ENCODE results near the gene FAM229A. TPM values are rescaled to one million over a fixed set of nuclear protein-coding genes. Genes with fewer than 3 reads are reported as not detected.
A peak's percentile ranks its signal among the peaks of the same experiment; 100 is the strongest.

The FAM229A gene
- total RNA-seq, 4 donors from 2014 or later: 1.4 to 7.1 (median 3.2) TPM

DNA sequence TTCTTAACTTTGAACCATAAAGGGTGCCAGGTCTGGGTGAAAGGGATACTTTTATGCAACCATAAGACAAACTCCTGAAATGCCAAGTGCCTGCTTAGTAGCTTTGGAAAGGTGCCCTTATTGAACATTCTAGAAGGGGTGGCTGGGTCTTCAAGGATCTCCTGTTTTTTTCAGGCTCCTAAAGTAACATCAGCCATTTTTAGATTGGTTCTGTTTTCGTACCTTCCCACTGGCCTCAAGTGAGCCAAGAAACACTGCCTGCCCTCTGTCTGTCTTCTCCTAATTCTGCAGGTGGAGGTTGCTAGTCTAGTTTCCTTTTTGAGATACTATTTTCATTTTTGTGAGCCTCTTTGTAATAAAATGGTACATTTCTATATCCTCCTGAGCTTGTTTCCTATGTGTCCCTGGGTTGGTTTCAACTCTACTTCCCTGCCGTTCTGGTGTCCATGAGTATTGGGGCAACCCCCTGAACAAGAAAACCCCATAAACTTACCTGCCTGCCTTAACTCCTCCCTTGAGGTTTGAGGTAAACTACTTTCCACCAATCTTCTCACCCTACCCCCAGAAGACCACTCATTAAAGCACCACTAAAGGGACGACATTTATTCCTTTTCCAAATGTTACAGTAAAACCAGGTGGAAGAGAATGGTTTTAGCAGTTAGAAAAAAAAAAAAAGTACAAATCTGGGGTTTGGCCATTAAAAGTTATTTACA is 28.9 kb downstream of the FAM229A start:
- Histone ChIP-seq H3K4me1 (peaks cover 35 to 67% (median 37%) of the 10 kb centered on the region in 3 donors), H3K27me3 (peaks cover 0 to 14% (median 0%) of the 10 kb centered on the region in 4 donors)
- intact Hi-C loops (cut with DNase I): no loop called here

DNA sequence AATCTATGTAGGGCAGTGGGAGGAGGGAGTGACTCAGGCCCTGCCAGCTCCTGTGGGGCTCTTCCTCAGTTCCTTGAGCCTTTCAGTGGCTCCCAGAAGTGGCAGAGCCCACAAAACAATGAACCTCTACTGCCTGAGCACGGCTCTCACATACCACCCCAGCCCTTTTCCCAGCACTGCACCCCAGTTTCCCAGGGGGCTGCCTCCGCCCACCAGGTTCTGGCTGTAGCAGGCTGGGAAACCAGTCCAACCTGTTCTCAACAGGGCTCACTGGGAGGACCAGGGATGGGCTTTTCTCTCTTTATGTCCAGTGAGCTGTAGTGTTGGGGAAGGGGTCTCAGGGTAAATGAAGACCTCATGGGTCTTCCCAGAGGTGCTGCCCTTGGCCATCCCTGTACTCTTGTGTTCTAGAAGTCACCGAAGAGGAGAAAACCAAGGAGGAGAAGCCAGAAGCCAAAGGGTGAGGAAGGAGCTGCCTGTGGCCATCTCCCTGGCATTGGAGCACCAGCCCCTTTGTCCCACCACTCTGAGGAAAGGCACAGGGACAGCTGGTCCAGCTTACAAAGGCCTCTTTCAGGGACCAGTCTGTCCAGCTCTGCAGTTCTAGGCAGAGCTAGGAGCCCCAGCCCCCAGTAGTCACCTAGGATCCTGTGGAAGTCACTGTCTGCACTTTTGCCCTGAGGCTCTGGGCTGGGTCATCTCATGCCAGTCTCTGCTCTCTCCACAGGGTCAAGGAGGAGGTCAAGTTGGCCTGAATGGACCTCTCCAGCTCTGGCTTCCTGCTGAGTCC is 29.8 kb downstream of the FAM229A start:
- no peak overlapping the region for H3K4me3 ChIP-seq
- intact Hi-C loops (cut with DNase I): no loop called here
- peaks cover 0 to 14% (median 0%) of the 10 kb centered on the region in 4 donors for H3K27me3 ChIP-seq
- WGBS, 2 donors: 48% methylated on average over 3 of the region's 3 CpGs; no CpG with 5 or more reads in 1 of the 2 donors
- DNase-seq: no peak
- H3K36me3 ChIP-seq: peaks cover 5 to 70% (median 24%) of the 10 kb centered on the region in 3 donors
- H3K27ac ChIP-seq: peak overlapping the region in 2 of 4 donors; percentile 8 to 29
- peaks cover 31 to 58% (median 35%) of the 10 kb centered on the region in 3 donors for H3K4me1 ChIP-seq
- no peaks in the 10 kb centered on the region for H3K9me3 ChIP-seq
- no peak for TF ChIP-seq POLR2A (IDR thresholded peaks at IDR 0.05)
- TF ChIP-seq, protein P1, sequence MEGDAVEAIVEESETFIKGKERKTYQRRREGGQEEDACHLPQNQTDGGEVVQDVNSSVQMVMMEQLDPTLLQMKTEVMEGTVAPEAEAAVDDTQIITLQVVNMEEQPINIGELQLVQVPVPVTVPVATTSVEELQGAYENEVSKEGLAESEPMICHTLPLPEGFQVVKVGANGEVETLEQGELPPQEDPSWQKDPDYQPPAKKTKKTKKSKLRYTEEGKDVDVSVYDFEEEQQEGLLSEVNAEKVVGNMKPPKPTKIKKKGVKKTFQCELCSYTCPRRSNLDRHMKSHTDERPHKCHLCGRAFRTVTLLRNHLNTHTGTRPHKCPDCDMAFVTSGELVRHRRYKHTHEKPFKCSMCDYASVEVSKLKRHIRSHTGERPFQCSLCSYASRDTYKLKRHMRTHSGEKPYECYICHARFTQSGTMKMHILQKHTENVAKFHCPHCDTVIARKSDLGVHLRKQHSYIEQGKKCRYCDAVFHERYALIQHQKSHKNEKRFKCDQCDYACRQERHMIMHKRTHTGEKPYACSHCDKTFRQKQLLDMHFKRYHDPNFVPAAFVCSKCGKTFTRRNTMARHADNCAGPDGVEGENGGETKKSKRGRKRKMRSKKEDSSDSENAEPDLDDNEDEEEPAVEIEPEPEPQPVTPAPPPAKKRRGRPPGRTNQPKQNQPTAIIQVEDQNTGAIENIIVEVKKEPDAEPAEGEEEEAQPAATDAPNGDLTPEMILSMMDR (IDR thresholded peaks at IDR 0.05): no peak

More for the DNA sequence above, 28.9 kb downstream of the FAM229A start:
- Histone ChIP-seq H3K4me3 (no peak overlapping the region), H3K27ac (no peak overlapping the region), H3K36me3 (peaks cover 5 to 61% (median 15%) of the 10 kb centered on the region in 3 donors), H3K9me3 (no peaks in the 10 kb centered on the region)
- 70 to 71% methylated on average over 3 of the region's 3 CpGs for WGBS, 2 donors
- DNase-seq: no peak
- TF ChIP-seq, protein P1 (IDR thresholded peaks at IDR 0.05): no peak
- no peak for TF ChIP-seq POLR2A (IDR thresholded peaks at IDR 0.05)

GRCh38 chr1:32331549-32331948 is 30.7 kb downstream of the FAM229A start:
- H3K4me1 ChIP-seq: peaks cover 23 to 48% (median 28%) of the 10 kb centered on the region in 3 donors
- TF ChIP-seq, protein P1 (IDR thresholded peaks at IDR 0.05): no peak
- no peak for TF ChIP-seq POLR2A (IDR thresholded peaks at IDR 0.05)
- H3K27me3 ChIP-seq: peaks cover 0 to 8% (median 0%) of the 10 kb centered on the region in 4 donors
- peak overlapping the region in 1 of 4 donors; percentile 29 for H3K27ac ChIP-seq
- H3K36me3 ChIP-seq: peaks cover 14 to 79% (median 30%) of the 10 kb centered on the region in 3 donors
- WGBS, 2 donors: 36 to 93% methylated on average over 2 to 11 of the region's 12 CpGs
- intact Hi-C loops (cut with DNase I): no loop called here
- H3K4me3 ChIP-seq: no peak overlapping the region
- no peak for DNase-seq
- no peaks in the 10 kb centered on the region for H3K9me3 ChIP-seq

DNA sequence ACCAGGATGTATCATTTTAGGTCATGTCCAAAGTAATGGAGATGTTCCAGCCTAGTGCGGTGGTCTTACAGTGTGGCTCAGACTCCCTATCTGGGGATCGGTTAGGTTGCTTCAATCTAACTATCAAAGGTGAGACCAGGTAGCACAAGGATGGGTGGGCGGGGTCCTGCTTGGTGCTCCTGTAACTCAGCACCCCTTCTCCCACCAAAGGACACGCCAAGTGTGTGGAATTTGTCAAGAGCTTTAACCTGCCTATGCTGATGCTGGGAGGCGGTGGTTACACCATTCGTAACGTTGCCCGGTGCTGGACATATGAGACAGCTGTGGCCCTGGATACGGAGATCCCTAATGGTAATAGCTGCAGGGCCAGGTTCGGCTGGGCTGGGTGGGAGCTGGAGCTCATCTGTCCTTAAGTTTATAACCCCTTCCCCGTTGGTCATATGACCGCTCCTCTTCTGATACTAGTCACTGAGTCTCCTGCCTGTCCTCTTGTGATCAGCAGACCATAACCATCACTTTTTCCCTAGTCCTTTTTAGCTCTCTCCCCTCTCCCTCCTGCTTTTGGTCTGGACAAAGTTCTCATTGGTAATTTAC is 31.6 kb downstream of the FAM229A start:
- no peaks in the 10 kb centered on the region for H3K9me3 ChIP-seq
- H3K4me3 ChIP-seq: no peak overlapping the region
- TF ChIP-seq, protein P1 (IDR thresholded peaks at IDR 0.05): no peak
- no peak for TF ChIP-seq POLR2A (IDR thresholded peaks at IDR 0.05)
- WGBS, 2 donors: 91 to 95% methylated on average over 10 to 12 of the region's 12 CpGs
- H3K27me3 ChIP-seq: no peaks in the 10 kb centered on the region
- no peak for DNase-seq
- intact Hi-C loops (cut with DNase I): no loop called here
- peaks cover 19 to 40% (median 19%) of the 10 kb centered on the region in 3 donors for H3K4me1 ChIP-seq
- no peak overlapping the region for H3K27ac ChIP-seq
- H3K36me3 ChIP-seq: peaks cover 17 to 88% (median 30%) of the 10 kb centered on the region in 3 donors

All from esophagus squamous epithelium (tissue), 5 donors.